Caco-2 (cell line): ENCODE measurements around the gene C2orf78. TPM values are rescaled to one million over a fixed set of nuclear protein-coding genes. Genes with fewer than 3 reads are reported as not detected.

Source experiments
- BruUV-seq: library from RNA; stranded (reverse); fragments of 400-500 nt; replicated peaks from 2 replicates; lab custom pipeline; 2021; lab: Mats Ljungman, UMichigan
- CTCF ChIA-PET: fragments of 300-600 bp; sonication (Branson Sonifier 250); formaldehyde crosslinking; loops from one replicate; lab custom pipeline; 2022; ENCODE audit warnings: antibody characterized with exemption; lab: Charles Lee
- POLR2A ChIA-PET: fragments of 300-600 bp; sonication (Branson Sonifier 250); formaldehyde crosslinking; loops from one replicate; lab custom pipeline; 2022; ENCODE audit warnings: antibody characterized with exemption; lab: Charles Lee
- DNase-seq, 2 experiments: peaks; one replicate each; pipeline versions ENCODE4 v3.0.0 to v3.0.0-alpha.2; 2020 to 2022
- H3K27me3 ChIP-seq: replicated peaks from 2 replicates; pipeline ENCODE4 v1.6.0; 2011; ENCODE audit warnings: low read length; ENCODE audit not compliant: control insufficient read depth, insufficient read depth
- H3K36me3 ChIP-seq: 2 replicates; pipeline ENCODE4 v1.5.1; 2011; ENCODE audit warnings: low read length; ENCODE audit not compliant: control insufficient read depth, insufficient read depth
- H3K4me1 ChIP-seq: fragments of 250-450 bp; sonication (Bioruptor Pico); 2 replicates; pipeline ENCODE4 v1.5.1; 2020; ENCODE audit warnings: mild to moderate bottlenecking
- H3K4me3 ChIP-seq: 2 replicates; pipeline ENCODE4 v1.5.1; 2011; ENCODE audit warnings: low read depth, mild to moderate bottlenecking, control low read depth, low read length
- H3K9me3 ChIP-seq: fragments of 250-450 bp; sonication (Bioruptor Pico); 2 replicates; pipeline ENCODE4 v1.5.1; 2020; ENCODE audit warnings: mild to moderate bottlenecking, moderate library complexity
- H3K27ac Mint-ChIP-seq: one replicate; pipeline ENCODE4 v1.8.0; 2022; ENCODE audit warnings: mixed read lengths; ENCODE audit not compliant: unreplicated experiment
- H3K27me3 Mint-ChIP-seq: one replicate; pipeline ENCODE4 v1.8.0; 2022; ENCODE audit warnings: mixed read lengths; ENCODE audit not compliant: insufficient read depth, unreplicated experiment
- H3K36me3 Mint-ChIP-seq: one replicate; pipeline ENCODE4 v1.8.0; 2022; ENCODE audit warnings: mild to moderate bottlenecking, mixed read lengths; ENCODE audit not compliant: insufficient read depth, unreplicated experiment
- H3K4me1 Mint-ChIP-seq: one replicate; pipeline ENCODE4 v1.8.0; 2022; ENCODE audit warnings: low read depth, mixed read lengths; ENCODE audit not compliant: unreplicated experiment
- H3K4me3 Mint-ChIP-seq: one replicate; pipeline ENCODE4 v1.8.0; 2022; ENCODE audit warnings: mild to moderate bottlenecking, moderate library complexity, mixed read lengths; ENCODE audit not compliant: unreplicated experiment
- H3K9me3 Mint-ChIP-seq: one replicate; pipeline ENCODE4 v1.8.0; 2022; ENCODE audit warnings: mixed read lengths; ENCODE audit not compliant: unreplicated experiment
- CTCF ChIP-seq, 2 experiments: fragments of 200-600 bp in 1 of 2; IDR thresholded peaks; 1 replicate in 1 of 2; 2 replicates in 1 of 2; pipeline versions ENCODE4 v1.5.1 to v1.8.0; 2011 to 2022; ENCODE audit warnings: antibody characterized with exemption in 1 of 2, control low read depth in 1 of 2, inconsistent platforms in 1 of 2, low read depth in 1 of 2, low read length in 1 of 2, mild to moderate bottlenecking in 1 of 2, moderate library complexity in 1 of 2; ENCODE audit not compliant: insufficient read depth in 1 of 2, severe bottlenecking in 1 of 2, unreplicated experiment in 1 of 2
- intact Hi-C: fragments of 100-400 bp; cut with micrococcal nuclease; formaldehyde crosslinking; loops from one replicate; pipeline ENCODE4 v1.10.0; 2022; ENCODE audit not compliant: unreplicated experiment
- total RNA-seq: library from RNA; stranded (reverse); gene quantifications from 2 replicates; pipeline ENCODE4 v1.2.3, GENCODE V29; 2022

The C2orf78 gene
- total RNA-seq, 1 experiment from 2014 or later, result not detected

GRCh38 chr2:73739101-73739500 lies 44.9 kb upstream of the C2orf78 start:
- H3K4me1 Mint-ChIP-seq, result peaks cover 7% of the 10 kb centered on the region
- H3K4me3 ChIP-seq, result no peak overlapping the region
- H3K27me3 ChIP-seq, result no peaks in the 10 kb centered on the region
- ChIA-PET CTCF (no interaction called here), POLR2A (no interaction called here)
- H3K27ac Mint-ChIP-seq, result no peak overlapping the region
- peaks cover 9% of the 10 kb centered on the region for H3K9me3 Mint-ChIP-seq
- DNase-seq, result no peak
- intact Hi-C loops, result loop anchor here (5.0 kb wide), 1 partner anchor 37 kb away; no protein-coding TSS in a partner anchor
- H3K36me3 ChIP-seq, result no peaks in the 10 kb centered on the region; the same call in 1 of the 2 replicates
- peaks cover 11% of the 10 kb centered on the region; the same call in 1 of the 2 replicates for H3K4me1 ChIP-seq
- H3K36me3 Mint-ChIP-seq, result peaks cover 21% of the 10 kb centered on the region
- no peak for TF ChIP-seq CTCF (IDR thresholded peaks at IDR 0.05; ENCODE audit: insufficient read depth in 1 of 2, low read depth in 1 of 2, low read length in 1 of 2, severe bottlenecking in 1 of 2, unreplicated experiment in 1 of 2)
- no TSS peak for BruUV-seq
- no peaks in the 10 kb centered on the region for H3K27me3 Mint-ChIP-seq
- peaks cover 8% of the 10 kb centered on the region for H3K9me3 ChIP-seq
- H3K4me3 Mint-ChIP-seq, result no peak overlapping the region

GRCh38 chr2:73740767-73741166 lies 43.2 kb upstream of the C2orf78 start:
- no peak overlapping the region for H3K4me3 ChIP-seq
- H3K9me3 ChIP-seq, result peaks cover 8% of the 10 kb centered on the region
- ChIA-PET CTCF (no interaction called here), POLR2A (no interaction called here)
- intact Hi-C loops, result no loop called here
- TF ChIP-seq CTCF (IDR thresholded peaks at IDR 0.05; ENCODE audit: insufficient read depth in 1 of 2, low read depth in 1 of 2, low read length in 1 of 2, severe bottlenecking in 1 of 2, unreplicated experiment in 1 of 2), result no peak
- Mint-ChIP-seq H3K36me3 (peaks cover 16% of the 10 kb centered on the region), H3K4me3 (no peak overlapping the region), H3K9me3 (peaks cover 9% of the 10 kb centered on the region), H3K27ac (no peak overlapping the region), H3K27me3 (no peaks in the 10 kb centered on the region), H3K4me1 (peaks cover 7% of the 10 kb centered on the region)
- no peaks in the 10 kb centered on the region; the same call in 1 of the 2 replicates for H3K36me3 ChIP-seq
- H3K4me1 ChIP-seq, result peaks cover 10% of the 10 kb centered on the region; the same call in 1 of the 2 replicates
- no TSS peak for BruUV-seq
- H3K27me3 ChIP-seq, result no peaks in the 10 kb centered on the region
- DNase-seq, result no peak

- no peak overlapping the region for H3K4me3 ChIP-seq
- no peak overlapping the region for H3K4me3 Mint-ChIP-seq
- H3K9me3 ChIP-seq, result no peaks in the 10 kb centered on the region
- ChIA-PET POLR2A (no interaction called here), CTCF (no interaction called here)
- no peaks in the 10 kb centered on the region for H3K9me3 Mint-ChIP-seq
- H3K36me3 Mint-ChIP-seq, result peaks cover 12% of the 10 kb centered on the region
- no peaks in the 10 kb centered on the region for H3K4me1 ChIP-seq
- H3K36me3 ChIP-seq, result no peaks in the 10 kb centered on the region; the same call in 1 of the 2 replicates
- intact Hi-C loops, result no loop called here
- BruUV-seq, result no TSS peak
- H3K27me3 ChIP-seq, result no peaks in the 10 kb centered on the region
- H3K27ac Mint-ChIP-seq, result no peak overlapping the region
- H3K4me1 Mint-ChIP-seq, result no peaks in the 10 kb centered on the region
- TF ChIP-seq CTCF (IDR thresholded peaks at IDR 0.05; ENCODE audit: insufficient read depth in 1 of 2, low read depth in 1 of 2, low read length in 1 of 2, severe bottlenecking in 1 of 2, unreplicated experiment in 1 of 2), result no peak
- H3K27me3 Mint-ChIP-seq, result no peaks in the 10 kb centered on the region
- DNase-seq, result no peak
Measured at GRCh38 chr2:73746015-73746876, 37.7 kb upstream of the C2orf78 start.
